SK-N-SH (cell line): Measurements from ENCODE around the gene MAP3K9. TPM values are rescaled to one million over a fixed set of nuclear protein-coding genes. Genes with fewer than 3 reads are reported as not detected.

Experiments
- CTCF ChIA-PET: fragments of 300-600, 350-600 bp; formaldehyde crosslinking; extraction: SDS; loops from one replicate; lab custom pipeline; 2021; lab: Yijun Ruan, JAX
- POLR2A ChIA-PET: fragments of 350-600 bp; sonication (Branson Sonifier 250); formaldehyde crosslinking; extraction: SDS; loops from one replicate; lab custom pipeline; 2020; ENCODE audit warnings: antibody characterized with exemption, inconsistent platforms; lab: Yijun Ruan, JAX
- DNase-seq: peaks from one replicate; pipeline ENCODE4 v3.0.0; 2012
- H2AFZ ChIP-seq: fragments of 200-600 bp; sonication (generic); 2 replicates; pipeline ENCODE4 v1.8.1; 2016; ENCODE audit warnings: antibody characterized with exemption, mild to moderate bottlenecking, low read depth
- H3F3A ChIP-seq: fragments of 200-600 bp; sonication (generic); replicated peaks from 2 replicates; pipeline ENCODE3; 2016; ENCODE audit warnings: antibody characterized with exemption, mild to moderate bottlenecking; ENCODE audit not compliant: insufficient read depth
- H3K27ac ChIP-seq, 2 experiments: fragments of 200-500 bp in 1 of 2; fragments of 200-600 bp in 1 of 2; sonication (Bioruptor generic) in 1 of 2; sonication (generic), shearing (Covaris generic) in 1 of 2; 2 replicates each; pipeline versions ENCODE4 v1.5.1 to v1.6.1; 2014 to 2016; ENCODE audit warnings: low read depth in 2 of 2, inconsistent platforms in 1 of 2, low read length in 1 of 2, mild to moderate bottlenecking in 1 of 2, mixed read lengths in 1 of 2
- H3K27me3 ChIP-seq: fragments of 200-600 bp; sonication (generic), shearing (Covaris generic); 2 replicates; pipeline ENCODE4 v1.6.1; 2016; ENCODE audit warnings: mixed run types; ENCODE audit not compliant: insufficient read depth
- H3K36me3 ChIP-seq, 2 experiments: fragments of 200-500 bp in 1 of 2; fragments of 200-600 bp in 1 of 2; sonication (Bioruptor generic) in 1 of 2; sonication (generic) in 1 of 2; replicated peaks in 1 of 2; 2 replicates each; pipeline versions ENCODE3 to v1.5.1; 2014 to 2016; ENCODE audit warnings: low read length in 1 of 2, mild to moderate bottlenecking in 1 of 2; ENCODE audit not compliant: insufficient read depth in 2 of 2, control insufficient read depth in 1 of 2
- H3K4me1 ChIP-seq, 2 experiments: fragments of 200-500 bp in 1 of 2; fragments of 200-600 bp in 1 of 2; sonication (Bioruptor generic) in 1 of 2; sonication (generic), shearing (Covaris generic) in 1 of 2; 2 replicates each; pipeline versions ENCODE4 v1.5.1 to v1.6.1; 2014 to 2016; ENCODE audit warnings: low read depth in 1 of 2, low read length in 1 of 2, mixed run types in 1 of 2; ENCODE audit not compliant: insufficient read depth in 2 of 2, control insufficient read depth in 1 of 2
- H3K4me2 ChIP-seq: fragments of 200-600 bp; sonication (generic), shearing (Covaris generic); 2 replicates; pipeline ENCODE4 v1.6.1; 2017; ENCODE audit warnings: mixed run types
- H3K4me3 ChIP-seq, 2 experiments: fragments of 200-500 bp in 1 of 2; fragments of 200-600 bp in 1 of 2; sonication (Bioruptor generic) in 1 of 2; sonication (generic), shearing (Covaris generic) in 1 of 2; 2 replicates each; pipeline versions ENCODE4 v1.5.1 to v1.8.1; 2014 to 2016; ENCODE audit warnings: low read depth in 2 of 2, inconsistent platforms in 1 of 2, low read length in 1 of 2, mild to moderate bottlenecking in 1 of 2, mixed read lengths in 1 of 2, moderate library complexity in 1 of 2
- H3K79me2 ChIP-seq: fragments of 200-600 bp; sonication (generic); 2 replicates; pipeline ENCODE4 v1.8.1; 2017; ENCODE audit warnings: mild to moderate bottlenecking; ENCODE audit not compliant: insufficient read depth
- H3K9ac ChIP-seq: fragments of 200-600 bp; sonication (generic); 2 replicates; pipeline ENCODE4 v1.6.1; 2017; ENCODE audit warnings: mixed run types
- H3K9me2 ChIP-seq: fragments of 200-600 bp; sonication (generic); 2 replicates; pipeline ENCODE4 v1.6.1; 2017; ENCODE audit warnings: mixed run types
- H3K9me3 ChIP-seq: fragments of 200-600 bp; sonication (generic); 2 replicates; pipeline ENCODE4 v1.6.1; 2017; ENCODE audit warnings: mixed run types, mild to moderate bottlenecking, moderate library complexity
- H4K20me1 ChIP-seq: fragments of 200-600 bp; sonication (generic); 2 replicates; pipeline ENCODE4 v1.6.1; 2017; ENCODE audit warnings: mild to moderate bottlenecking, mixed run types; ENCODE audit not compliant: insufficient read depth
- CTCF ChIP-seq: fragments of 200-600 bp; sonication (generic); IDR thresholded peaks from 2 replicates; pipeline ENCODE4 v1.6.1; 2017; ENCODE audit warnings: antibody characterized with exemption, mild to moderate bottlenecking, moderate library complexity
- ELF1 ChIP-seq: IDR thresholded peaks from 2 replicates; pipeline ENCODE4 v1.4.0; 2012
- EP300 ChIP-seq, 2 experiments: IDR thresholded peaks; 2 replicates each; pipeline versions ENCODE4 v1.4.0 to v1.6.1; 2012; ENCODE audit warnings: borderline replicate concordance in 1 of 2, low read depth in 1 of 2, low read length in 1 of 2
- EZH2phosphoT487 ChIP-seq: fragments of 200-600 bp; sonication (generic); IDR thresholded peaks from 2 replicates; pipeline ENCODE4 v1.6.1; 2017; ENCODE audit warnings: low read depth, mixed run types, mild to moderate bottlenecking, antibody characterized with exemption, moderate library complexity, borderline replicate concordance
- FOXJ3 ChIP-seq: sonication (generic); formaldehyde crosslinking; IDR thresholded peaks from 2 replicates; pipeline ENCODE4 v1.5.1; 2020; ENCODE audit warnings: mild to moderate bottlenecking, missing genetic modification reagents
- IRF3 ChIP-seq: fragments of 150-350 bp; IDR thresholded peaks from 2 replicates; pipeline ENCODE4 v1.6.1; 2016; ENCODE audit warnings: mild to moderate bottlenecking, low read depth, low read length
- MXI1 ChIP-seq: IDR thresholded peaks from 2 replicates; pipeline ENCODE4 v1.6.1; 2012; ENCODE audit warnings: mild to moderate bottlenecking, low read depth, low read length, improper control_type of control experiment
- NFIC ChIP-seq: IDR thresholded peaks from 2 replicates; pipeline ENCODE4 v1.4.0; 2012; ENCODE audit warnings: borderline replicate concordance
- REST ChIP-seq: IDR thresholded peaks from 2 replicates; pipeline ENCODE4 v1.6.1; 2012; ENCODE audit warnings: mild to moderate bottlenecking, low read depth, low read length, moderate library complexity
- SMC3 ChIP-seq: IDR thresholded peaks from 2 replicates; pipeline ENCODE4 v1.6.1; 2012; ENCODE audit warnings: low read depth, low read length, improper control_type of control experiment
- TCF12 ChIP-seq: IDR thresholded peaks from 2 replicates; pipeline ENCODE4 v1.4.0; 2012
- USF1 ChIP-seq: IDR thresholded peaks from 2 replicates; pipeline ENCODE4 v1.4.0; 2012; ENCODE audit warnings: low read depth, borderline replicate concordance
- USF2 ChIP-seq: fragments of 150-350 bp; IDR thresholded peaks from 2 replicates; pipeline ENCODE4 v1.6.1; 2017; ENCODE audit warnings: antibody characterized with exemption, low read length, low read depth, borderline replicate concordance
- YY1 ChIP-seq: IDR thresholded peaks from 2 replicates; pipeline ENCODE4 v1.4.0; 2012; ENCODE audit warnings: low read depth, mild to moderate bottlenecking
- ZBTB33 ChIP-seq: IDR thresholded peaks from 2 replicates; pipeline ENCODE4 v1.4.0; 2012; ENCODE audit warnings: low read depth, borderline replicate concordance
- polyA plus RNA-seq, 3 experiments: library from polyadenylated mRNA; depleted of rRNA; stranded (reverse); fragments of >200 nt; gene quantifications; 2 replicates each; pipeline ENCODE4 v1.2.3, GENCODE V29; 2012

Gene MAP3K9
- polyA plus RNA-seq, 1 of the 3 experiments (the other 2 are of a cell fraction), result 2.0 TPM

GRCh38 chr14:70755655-70756054, 53.7 kb downstream of the MAP3K9 start:
- CTCF ChIA-PET, result no interaction called here
- H3K36me3 ChIP-seq, result peaks cover 0 to 5% of the 10 kb centered on the region in 2 experiments
- H3K79me2 ChIP-seq, result no peaks in the 10 kb centered on the region
- TF ChIP-seq ELF1 (no peak), FOXJ3 (CRISPR knock-in tag) (no peak), USF2 (no peak), SMC3 (no peak), MXI1 (no peak), IRF3 (no peak), TCF12 (no peak), REST (no peak), NFIC (no peak), CTCF (no peak), YY1 (no peak), EZH2phosphoT487 (no peak), EP300 (IDR thresholded peaks at IDR 0.05; ENCODE audit: borderline replicate concordance in 1 of 2, low read depth in 1 of 2, low read length in 1 of 2) (no peak), ZBTB33 (no peak), USF1 (no peak)
- H3K9ac ChIP-seq, result no peak overlapping the region
- no peaks in the 10 kb centered on the region for H3K9me3 ChIP-seq
- peaks cover 5 to 7% of the 10 kb centered on the region in 2 experiments; a peak in 2 of 4 replicates for H3K4me1 ChIP-seq
- no peaks in the 10 kb centered on the region for H3K9me2 ChIP-seq
- POLR2A ChIA-PET, result no interaction called here
- no peak for DNase-seq
- no peak overlapping the region for H3K4me2 ChIP-seq
- no peaks in the 10 kb centered on the region for H4K20me1 ChIP-seq
- no peak overlapping the region for H3K4me3 ChIP-seq
- peaks cover 4% of the 10 kb centered on the region for H3F3A ChIP-seq
- H3K27ac ChIP-seq, result peak overlapping the region in 1 of 2 experiments; percentile 51; a peak in 1 of 4 replicates
- no peaks in the 10 kb centered on the region for H3K27me3 ChIP-seq
- no peak overlapping the region for H2AFZ ChIP-seq
